HG03159 (cell line): ENCODE data around the gene EFCAB5.
"Not testable (repeated sequence)": the region's sequence is repeated elsewhere in the genome, so short reads cannot be mapped to it uniquely, and the experiment has no call there.

Experiments used
- ATAC-seq: cut with Tn5 transposase; IDR thresholded peaks from one replicate; pipeline ENCODE4 v1.9.1; 2021; ENCODE audit warnings: mild to moderate bottlenecking, moderate library complexity; ENCODE audit not compliant: unreplicated experiment

Gene EFCAB5

DNA sequence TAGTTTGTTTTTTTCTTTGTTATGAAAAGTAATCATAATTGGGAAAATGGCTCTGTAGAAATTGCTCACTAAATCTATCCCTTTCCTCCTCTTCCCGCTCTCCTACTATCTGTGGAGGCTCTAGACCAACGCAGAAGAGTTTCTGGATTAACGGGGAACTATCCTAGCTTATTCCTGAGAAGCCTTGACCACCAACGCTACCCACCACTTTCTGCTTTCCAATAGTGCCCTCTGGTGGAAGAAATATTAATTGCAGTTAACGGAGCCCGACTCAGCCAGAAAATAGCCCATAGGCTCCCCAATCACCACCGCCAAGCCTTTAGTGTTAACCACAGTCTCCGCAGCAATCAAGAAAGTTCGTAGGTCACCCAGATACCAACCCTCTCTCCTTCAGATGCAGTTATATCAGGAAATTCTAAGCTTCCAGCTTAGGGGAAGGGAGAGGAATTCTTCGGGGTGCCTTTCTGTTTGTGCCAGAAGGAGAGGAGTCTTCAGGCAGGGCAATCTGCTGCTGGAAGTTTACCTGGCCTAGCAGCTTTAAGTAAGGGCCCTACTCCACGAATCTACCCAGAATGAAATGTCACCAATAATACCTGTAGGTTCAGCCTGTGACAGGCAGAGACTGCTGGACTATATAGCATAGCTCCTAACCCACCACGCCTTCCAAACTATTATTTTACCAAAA is 152.2 kb downstream of the EFCAB5 start:
- no peak for ATAC-seq

DNA sequence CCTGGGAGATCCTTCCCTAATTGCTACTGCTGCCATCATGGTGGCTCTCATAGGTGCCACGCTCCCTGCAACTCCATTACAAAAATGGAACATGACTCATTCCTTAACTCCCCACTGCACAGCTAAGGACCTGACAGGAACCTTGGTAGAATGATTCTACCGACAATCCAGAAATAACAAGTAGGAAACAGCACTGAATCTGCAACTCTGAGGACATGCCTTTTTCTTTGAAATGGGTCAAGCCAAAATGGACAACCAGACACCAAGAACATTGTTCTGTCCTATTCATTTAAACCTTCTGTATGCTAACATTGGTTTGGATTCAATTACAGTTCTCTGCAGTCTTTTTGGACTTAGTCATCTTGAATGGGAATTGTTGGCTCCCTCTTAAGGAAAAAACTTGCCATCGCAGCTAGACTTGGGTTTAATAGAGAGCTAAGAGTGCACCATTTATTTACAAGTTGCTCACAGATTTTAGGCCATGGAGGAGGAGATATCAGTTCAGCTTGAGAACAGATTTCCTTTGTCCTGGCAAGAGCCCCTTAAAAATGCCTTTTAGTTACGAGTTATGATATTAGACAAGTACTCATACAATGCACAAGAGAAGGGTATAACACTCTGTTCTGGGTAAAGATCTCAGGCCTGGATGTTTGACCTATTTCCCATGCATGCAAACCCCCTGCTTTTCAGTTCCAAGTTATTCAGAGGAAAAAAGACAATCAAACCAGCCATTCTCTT is 154.2 kb downstream of the EFCAB5 start:
- no peak for ATAC-seq

DNA sequence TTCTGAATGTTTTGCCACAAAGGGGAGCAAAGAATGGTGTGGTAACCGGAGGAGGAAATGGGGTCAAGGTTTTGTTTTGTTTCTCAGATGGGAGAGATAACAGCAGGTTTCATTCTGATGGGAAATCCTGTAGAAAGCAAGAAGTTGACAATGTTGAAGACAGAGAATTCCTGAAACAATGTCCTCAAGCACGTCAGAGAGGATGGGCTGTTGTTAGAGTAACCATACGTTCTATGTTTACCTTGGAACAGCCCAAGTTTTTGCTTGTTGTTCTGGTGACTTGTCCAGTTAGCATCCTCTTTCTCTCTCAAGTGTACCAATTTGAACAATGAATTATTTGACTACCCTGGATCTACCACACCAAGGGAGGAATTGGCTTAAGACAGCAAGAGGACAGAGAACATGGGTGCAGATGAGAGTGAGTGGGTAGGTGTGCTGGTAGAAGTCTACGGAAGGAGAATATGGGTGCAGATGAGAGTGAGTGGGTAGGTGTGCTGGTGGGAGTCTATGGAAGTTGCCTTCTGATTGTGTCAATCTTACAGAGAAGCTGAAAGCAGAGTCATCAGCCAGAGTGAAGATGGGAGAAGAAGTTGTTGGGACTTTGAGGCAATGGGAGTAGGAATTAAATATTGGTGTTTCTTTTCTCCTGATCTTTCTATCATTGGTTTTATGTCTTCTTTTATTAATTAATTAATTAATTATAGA is 160.4 kb downstream of the EFCAB5 start:
- ATAC-seq: no peak

DNA sequence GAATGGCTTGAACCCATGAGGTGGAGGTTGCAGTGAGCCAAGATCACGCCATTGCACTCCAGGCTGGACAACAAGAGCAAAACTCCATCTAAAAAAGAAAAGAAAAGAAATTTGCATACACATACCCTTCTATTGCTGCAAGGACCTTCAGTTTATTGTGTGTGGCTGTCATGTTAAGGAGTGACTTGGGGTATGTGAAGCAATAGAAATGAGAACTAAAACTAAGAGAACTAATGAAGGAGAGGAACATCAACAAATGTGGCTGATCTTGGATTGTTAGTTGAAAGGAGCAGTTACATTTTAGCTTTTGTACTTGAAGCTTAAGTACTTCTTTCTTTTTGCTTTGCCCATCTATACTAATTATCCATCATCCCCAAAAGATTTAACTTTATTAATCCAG is 162.5 kb downstream of the EFCAB5 start:
- ATAC-seq: no peak

DNA sequence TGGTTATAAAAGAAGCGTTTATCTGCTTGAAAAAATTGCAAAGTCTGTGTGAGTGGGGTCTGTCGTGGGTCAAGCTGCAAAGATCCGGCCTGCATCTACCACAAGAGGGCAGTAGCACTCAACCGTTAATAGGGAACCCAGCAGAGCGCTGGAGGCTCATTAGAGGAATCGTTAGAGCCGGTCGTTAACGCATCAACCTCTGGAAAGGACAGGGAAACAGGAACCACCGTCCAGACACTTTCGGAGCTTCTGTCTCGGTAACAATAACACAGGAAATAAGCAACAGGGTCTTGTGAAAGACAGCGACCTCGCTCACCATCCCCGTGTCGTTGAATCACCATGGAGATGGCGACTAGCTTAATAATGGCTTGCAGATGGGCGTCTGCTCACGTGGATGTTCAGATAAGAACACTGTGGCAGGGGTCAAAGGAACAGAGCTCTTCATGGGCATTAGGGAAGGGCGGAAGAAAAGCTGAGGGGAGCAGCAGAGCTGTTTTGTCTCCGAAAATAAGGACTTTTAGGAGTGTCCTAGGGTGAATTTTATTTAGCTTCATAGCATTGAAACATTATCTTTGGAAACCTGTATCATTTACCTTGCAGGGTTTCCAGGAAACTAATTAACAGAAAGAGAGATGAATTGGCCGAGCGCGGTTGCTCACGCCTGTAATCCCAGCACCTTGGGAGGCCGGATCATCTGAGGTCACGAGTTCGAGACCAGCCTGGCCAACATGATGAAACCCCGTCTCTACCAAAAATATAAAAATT is 163.3 kb downstream of the EFCAB5 start:
- ATAC-seq: no peak

DNA sequence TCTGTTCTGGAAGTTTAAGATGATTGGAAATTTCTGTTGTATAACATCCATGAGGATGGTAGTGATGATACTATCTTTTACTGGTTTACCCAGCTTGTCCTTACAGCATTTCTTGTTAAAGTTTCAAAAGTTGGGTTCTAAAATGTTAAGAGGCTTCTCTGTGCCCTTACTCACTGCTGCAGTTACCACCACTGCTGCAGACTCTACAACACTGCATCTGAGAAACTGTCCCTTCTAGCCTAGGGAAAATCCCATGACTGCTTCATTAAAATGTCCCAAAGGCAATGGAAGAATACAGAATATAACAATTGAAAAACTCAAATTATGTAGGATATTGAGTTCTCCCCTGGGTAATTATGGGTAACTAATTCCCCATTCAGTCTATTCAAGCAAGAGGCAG is 171.4 kb downstream of the EFCAB5 start:
- ATAC-seq: no peak

DNA sequence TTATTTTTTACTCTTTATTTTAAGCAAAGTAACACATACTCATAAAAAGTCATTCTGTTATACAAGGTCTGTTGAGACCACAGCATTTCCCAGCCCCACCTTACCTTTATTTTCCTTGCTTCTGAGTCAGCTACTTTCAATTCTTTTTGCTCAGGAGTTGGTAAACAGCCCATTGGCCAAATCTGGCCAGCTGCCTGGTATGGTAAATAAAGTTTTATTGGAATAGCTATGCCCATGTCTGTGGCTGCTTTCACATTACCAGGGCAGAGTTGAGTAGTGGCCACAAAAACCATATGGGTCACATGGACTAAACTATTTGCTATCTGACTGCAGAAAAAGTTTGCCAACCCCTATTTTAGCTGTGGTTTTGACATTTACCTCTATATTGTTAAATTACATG is 171.8 kb downstream of the EFCAB5 start:
- ATAC-seq: no peak

DNA sequence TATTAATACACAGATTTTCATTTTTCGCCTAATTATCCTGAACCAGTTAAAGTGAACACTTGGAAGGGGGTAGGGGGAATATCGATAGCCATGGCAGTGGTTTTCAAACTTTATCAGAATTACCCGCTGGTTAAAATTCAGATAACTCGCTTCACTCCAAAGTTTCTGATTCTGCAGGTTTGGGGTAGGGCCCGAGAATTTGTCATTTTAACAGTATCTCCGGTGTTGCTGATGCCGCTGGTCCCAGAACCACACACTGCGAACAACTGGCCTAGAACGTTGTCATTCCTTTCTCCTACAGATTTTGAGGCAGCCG is 174.9 kb downstream of the EFCAB5 start:
- ATAC-seq: peak; percentile 22

DNA sequence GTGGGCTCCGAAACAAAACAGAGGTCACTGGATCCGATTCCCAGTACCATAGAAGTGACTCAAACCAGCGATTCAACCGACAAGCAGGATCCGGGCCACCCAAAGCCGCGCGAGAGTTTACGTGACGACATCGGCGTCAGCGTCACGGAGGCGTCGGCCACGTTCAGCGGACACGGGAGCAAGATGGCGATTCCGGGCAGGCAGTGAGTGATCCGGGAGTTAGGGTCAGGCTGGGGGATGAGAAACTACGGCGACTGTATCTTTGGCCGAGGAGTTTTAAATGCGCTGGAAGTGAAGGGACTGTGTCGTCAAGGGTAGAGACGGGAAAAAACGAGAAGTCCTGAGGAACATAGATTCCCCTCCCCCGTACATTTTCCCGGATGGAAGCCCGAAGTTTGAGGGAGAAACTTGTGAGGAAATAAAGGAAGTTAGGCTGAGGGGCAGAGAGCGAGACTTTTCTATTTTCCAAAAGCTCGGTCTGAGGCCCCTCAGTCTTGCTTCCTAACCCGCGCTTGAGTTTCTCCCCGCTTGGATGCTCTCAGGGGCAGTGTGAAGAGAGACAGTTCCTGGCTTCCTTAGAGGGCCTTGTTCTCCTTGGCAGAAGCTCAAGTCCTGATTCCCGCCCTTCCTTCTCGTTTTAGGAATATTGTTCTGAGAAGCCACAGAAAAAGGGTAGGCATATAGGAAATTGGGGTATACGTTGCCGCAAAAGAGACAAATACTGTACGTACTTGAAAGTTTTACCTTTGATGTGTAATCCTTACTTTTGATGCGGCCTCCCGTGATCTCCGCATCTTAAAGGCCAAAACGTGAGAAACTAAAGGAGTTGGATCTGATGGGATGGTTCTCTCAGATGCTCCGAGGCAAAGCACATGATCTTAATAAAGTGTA is 175.5 kb downstream of the EFCAB5 start, which contains the start of gene NSRP1:
TSS of gene NSRP1 (plus strand) at position 156 of the 891 bp plus-strand sequence. CDS start at position 184, 28 bp downstream.
- ATAC-seq: peak; percentile 77

DNA sequence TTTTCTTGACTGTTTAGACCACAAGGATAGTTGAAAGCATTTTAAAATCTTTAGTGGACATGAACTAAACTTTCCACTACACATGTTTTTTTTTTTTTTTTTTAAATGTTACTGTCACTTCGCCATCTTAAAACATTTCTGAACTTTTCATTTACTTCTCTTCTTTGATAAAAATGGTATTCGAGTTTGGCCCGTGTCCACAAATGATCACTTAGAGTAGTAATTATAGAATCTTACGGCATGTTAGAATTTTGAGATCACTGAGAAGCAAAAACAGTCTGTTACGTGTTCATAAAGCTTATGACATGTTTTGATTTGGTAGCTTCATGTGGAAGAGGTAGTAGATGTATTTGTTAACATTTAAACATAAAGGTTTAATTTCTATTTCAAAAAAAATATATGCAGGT is 176.2 kb downstream of the EFCAB5 start:
- ATAC-seq: no peak

DNA sequence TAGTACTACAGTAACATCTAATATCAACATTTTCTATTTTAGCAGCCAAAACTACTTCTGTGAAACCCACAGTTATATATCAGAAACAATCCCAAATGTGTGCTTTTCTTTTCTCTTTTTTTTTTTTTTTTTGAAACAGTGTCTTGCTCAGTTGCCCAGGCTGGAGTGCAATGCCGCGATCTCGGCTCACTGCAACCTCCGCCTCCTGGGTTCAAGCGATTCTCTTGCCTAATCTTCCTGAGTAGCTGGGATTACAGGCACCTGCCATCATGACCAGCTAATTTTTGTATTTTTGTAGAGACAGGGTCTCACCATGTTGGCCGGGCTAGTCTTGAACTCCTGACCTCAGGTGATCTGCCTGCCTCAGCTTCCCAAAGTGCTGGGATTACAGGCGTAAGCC is 177.2 kb downstream of the EFCAB5 start:
- ATAC-seq: not testable (repeated sequence)

DNA sequence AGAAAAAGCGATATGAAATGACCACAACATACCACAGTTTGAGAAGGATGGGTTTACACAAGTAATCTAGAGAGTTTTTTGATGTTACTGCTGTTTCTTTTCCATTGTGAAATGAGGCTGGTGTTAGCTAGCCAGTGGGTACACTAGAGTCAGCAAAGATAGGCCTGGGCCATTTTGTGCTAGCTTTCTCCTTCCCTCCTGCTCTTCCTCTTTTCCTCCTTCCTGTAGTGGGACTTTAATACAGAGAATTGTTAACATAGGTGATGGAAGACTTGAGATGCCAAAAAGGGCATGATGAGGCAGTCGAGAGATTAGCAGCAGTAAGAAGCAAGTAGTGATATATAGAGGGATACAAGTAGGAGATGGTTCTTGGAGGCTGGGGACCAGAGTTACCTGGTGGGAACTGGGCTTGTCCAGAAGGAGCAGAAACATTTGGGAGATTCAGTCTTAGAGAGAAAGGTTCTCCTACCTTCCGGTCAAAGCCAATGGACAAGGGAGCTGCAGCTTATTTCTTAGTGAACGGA is 182.9 kb downstream of the EFCAB5 start:
- ATAC-seq: no peak

DNA sequence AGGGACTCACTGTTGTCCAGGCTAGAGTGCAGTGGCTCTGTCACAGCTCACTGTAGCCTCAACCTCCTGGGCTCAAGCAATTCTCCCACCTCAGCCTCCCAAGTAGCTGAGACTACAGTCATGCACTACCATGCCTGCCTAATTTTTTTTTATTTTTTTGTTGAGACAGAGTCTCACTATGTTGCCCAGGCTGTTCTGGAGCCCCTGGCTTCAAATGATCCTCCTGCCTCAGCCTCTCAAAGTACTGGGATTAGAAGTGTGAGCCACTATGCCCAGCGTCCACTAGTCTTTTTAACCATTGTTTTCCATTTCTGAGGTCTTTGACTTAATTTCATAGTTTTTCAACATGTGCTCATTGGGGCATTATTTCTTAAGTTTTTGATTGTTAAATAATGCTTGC is 188.7 kb downstream of the EFCAB5 start:
- no peak for ATAC-seq

DNA sequence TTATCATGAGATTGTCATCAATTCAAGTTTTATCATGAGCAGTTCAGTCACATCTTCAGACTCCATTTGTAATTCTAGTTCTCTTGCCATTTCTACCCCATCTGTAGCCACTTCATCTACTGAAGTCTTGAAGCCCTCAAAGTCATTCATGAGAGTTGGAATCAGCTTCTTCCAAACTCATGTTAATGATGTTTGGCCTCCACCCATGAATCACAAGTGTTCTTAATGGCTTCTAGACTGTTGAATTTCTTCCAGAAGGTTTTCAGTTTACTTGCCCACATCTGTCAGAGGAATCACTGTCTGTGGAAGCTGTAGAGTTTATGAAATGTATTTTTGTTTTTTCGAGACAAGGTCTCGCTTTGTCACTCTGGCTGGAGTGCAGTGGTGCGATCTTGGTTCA is 191.2 kb downstream of the EFCAB5 start:
- ATAC-seq: no peak

DNA sequence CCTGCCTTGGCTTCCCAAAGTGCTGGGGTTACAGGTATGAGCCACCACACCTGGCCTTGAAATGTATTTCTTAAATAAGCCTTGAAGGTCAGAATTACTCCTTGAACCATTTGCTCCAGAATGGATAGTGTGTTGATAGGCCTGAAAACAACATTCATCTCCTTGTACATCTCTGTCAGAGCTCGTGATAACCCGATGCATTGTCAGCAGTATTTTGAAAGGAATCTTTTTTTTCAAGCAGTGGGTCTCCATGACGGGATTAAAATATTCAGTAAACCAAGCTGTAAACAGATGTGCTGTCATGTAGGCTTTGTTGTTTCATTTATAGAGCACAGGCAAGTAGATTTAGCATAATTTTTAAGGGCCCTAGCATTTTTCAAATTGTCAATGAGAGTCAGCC is 191.8 kb downstream of the EFCAB5 start:
- no peak for ATAC-seq

DNA sequence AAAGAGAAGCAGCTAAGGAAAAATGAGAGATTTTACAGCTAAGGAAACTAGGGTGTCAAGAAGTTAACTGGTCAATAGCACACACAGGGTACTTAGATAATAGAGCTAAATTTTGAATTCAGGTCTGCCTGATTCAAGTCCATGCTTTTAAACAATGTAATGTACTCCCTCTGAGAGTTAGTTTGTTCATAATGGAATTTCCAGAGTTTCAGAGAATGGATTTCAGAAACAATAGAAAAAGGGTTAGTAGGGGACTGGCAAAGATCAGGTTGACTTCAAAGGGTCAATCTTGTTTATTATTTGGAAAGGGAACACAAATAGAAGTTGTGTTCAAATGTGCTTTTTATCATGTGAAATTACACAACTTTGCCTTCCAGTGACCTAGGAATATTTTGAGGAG is 193.1 kb downstream of the EFCAB5 start:
- ATAC-seq: no peak

DNA sequence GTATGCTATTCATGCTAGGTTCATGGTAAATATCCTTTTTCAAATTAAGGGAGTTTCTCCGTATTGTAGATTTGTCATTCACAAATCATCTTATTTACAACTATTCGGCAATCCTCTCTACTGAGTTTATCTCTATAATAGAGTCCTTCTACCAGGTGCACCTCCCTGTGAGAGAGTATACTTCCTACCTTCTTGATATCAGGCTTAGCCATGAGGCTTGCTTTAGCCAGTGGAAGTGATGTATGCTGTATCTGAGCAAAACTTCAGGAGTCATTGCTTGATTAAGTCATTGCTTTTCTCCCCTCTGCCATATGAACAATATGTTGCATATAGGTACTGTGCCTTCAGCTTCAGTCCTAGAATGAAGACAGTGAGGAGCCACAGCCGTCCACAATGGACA is 195.7 kb downstream of the EFCAB5 start:
- no peak for ATAC-seq

DNA sequence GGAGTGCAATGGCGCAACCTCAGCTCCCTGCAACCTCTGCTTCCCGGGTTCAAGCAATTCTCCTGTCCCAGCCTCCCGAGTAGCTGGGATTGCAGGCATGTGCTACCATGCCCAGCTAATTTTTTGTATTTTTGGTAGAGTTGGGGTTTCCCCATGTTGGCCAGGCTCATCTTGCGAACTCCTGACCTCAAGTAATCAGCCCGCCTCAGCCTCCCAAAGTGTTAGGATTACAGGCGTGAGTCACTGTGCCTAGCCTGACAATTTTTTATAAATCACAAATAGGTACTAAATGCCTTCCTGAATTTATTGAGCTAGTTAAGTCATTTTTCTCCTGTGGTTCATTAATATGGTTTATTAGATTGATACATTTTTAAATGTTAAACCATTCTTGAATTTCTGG is 206.4 kb downstream of the EFCAB5 start:
- ATAC-seq: not testable (repeated sequence)

DNA sequence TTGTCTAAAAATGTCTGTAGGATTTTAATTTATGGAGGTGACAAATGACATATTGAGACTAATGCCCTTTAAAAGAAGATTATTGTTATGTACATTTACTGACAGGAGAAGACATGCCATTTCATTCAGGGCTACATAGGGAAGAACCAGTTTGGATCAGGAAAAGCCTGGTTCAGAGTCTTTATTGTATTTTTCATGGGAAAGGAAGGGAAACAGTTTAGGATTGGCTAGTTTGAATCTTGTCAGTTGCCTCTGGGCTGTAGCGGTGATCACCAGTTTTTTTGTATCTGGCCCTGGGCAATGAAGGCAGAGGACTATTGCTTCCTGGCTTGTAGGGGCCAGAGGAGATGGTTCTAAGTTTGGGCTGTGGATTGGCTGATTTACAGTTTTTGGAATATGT is 206.9 kb downstream of the EFCAB5 start:
- ATAC-seq: no peak

DNA sequence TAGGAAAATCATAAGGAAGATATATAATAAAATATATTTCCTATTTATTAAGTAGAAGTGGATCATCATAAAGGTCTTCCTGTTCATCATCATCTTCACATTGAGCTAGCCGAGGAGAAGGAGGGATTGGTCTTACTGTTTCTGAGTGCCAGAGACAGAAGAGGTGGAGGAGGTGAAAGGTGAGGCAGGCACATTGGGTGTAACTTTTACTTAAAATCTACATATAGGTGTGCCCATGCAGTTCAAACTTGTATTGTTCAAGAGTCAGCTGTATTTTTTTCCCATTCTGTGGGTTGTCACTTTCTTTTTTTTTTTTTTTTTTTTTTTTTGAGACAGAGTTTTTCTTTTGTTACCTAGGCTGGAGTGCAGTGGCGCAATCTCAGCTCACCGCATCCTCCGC is 210.0 kb downstream of the EFCAB5 start:
- no peak for ATAC-seq
